Measurements from ENCODE around the gene ERP44.
"Not testable (repeated sequence)": the region's sequence is repeated elsewhere in the genome, so short reads cannot be mapped to it uniquely, and the experiment has no call there.

ERP44 gene

DNA sequence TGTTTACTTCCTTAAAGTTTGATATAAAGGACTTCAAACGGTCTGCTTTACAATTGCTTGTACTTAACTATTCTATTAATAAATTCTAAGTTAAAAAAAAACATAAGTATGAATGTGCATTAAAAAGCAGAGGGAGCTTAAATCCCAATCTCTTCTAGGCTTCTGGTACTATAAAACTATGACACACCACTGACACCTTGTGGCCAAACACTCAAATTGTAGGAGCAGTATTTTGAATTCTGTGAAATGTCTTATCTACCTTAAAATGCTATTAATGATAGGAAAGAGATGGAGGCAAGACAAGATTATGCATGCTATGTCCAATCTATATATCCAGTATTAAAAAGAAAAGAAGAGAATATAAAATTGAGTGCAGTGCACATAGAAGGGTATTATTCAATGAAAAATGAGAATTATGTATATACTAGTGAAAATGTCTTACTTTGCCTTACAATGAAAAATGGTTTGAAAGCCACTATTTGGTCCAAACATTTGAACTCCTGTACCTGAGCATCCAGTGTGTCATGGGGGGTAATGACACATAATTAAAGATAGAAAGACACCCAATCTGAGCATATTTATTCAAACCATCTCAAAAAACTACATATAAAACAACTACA, 87.6 kb downstream of the ERP44 start:
- no peak overlapping the region for H3K4me3 ChIP-seq (ENCODE audit: low read length)
- H3K27ac ChIP-seq (ENCODE audit: low read depth, low read length) = no peak overlapping the region
- H3K27me3 ChIP-seq (ENCODE audit: insufficient read depth, low read length) = no peaks in the 10 kb centered on the region
- H3K4me1 ChIP-seq (ENCODE audit: insufficient read depth, low read length) = no peaks in the 10 kb centered on the region
- no peaks in the 10 kb centered on the region for H3K9me3 ChIP-seq (ENCODE audit: insufficient read depth, low read depth, low read length)
- no peak overlapping the region for H3K9ac ChIP-seq (ENCODE audit: low read depth, low read length)
- no peaks in the 10 kb centered on the region for H3K36me3 ChIP-seq (ENCODE audit: insufficient read depth, low read length)
- no CpG with 5 or more reads among the region's 1 CpG for WGBS

DNA sequence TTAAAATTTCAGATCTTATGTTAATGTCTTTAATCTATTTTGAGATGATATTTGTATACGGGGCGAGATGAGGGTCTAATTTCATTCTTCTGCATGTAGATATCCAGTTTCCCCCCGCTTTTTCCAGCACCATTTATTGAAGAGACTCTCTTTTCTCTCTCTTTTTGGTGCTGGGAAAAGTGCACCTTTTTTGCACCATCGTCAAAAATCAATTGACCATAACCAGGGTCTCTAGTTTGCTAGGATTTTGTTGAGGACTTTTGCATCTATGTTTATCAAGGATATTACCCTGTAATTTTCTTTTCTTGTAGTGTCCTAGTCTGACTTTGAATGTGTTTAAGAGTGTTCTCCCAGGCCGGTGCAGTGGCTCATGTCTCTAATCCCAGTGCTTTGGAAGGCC, 99.0 kb downstream of the ERP44 start:
- 96% methylated on average over 5 of the region's 5 CpGs for WGBS

DNA sequence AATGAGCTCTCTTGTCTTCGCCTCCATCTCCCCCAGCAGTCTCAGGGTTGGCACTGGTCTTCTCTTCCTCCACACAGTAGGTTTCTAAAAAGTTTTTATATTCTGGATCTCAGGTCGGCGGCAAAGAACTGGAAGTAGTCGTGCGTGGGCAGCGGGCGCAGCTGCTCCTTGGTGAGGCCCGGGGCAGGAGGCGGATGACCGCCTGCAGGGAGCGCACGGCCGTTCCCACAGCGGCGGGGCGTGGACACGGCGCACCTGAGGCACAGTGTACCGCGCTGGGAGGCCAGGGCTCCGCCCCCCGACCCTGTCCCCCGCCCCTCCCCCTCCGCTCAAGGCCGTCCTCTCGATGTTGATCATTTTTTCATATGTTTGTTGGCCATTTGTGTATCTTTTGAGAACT, 99.9 kb downstream of the ERP44 start:
- Histone ChIP-seq H3K9ac (ENCODE audit: low read depth, low read length) (no peak overlapping the region), H3K4me1 (ENCODE audit: insufficient read depth, low read length) (no peaks in the 10 kb centered on the region), H3K27ac (ENCODE audit: low read depth, low read length) (no peak overlapping the region), H3K4me3 (ENCODE audit: low read length) (no peak overlapping the region), H3K27me3 (ENCODE audit: insufficient read depth, low read length) (no peaks in the 10 kb centered on the region), H3K36me3 (ENCODE audit: insufficient read depth, low read length) (peaks cover 3% of the 10 kb centered on the region; the same call in 1 of the 2 replicates), H3K9me3 (ENCODE audit: insufficient read depth, low read depth, low read length) (no peaks in the 10 kb centered on the region)
- WGBS = 96% methylated on average over 19 of the region's 26 CpGs

More for the DNA sequence above, 99.0 kb downstream of the ERP44 start:
- Histone ChIP-seq H3K9ac (ENCODE audit: low read depth, low read length) (no peak overlapping the region), H3K36me3 (ENCODE audit: insufficient read depth, low read length) (peaks cover 3% of the 10 kb centered on the region; the same call in 1 of the 2 replicates), H3K4me1 (ENCODE audit: insufficient read depth, low read length) (no peaks in the 10 kb centered on the region), H3K27me3 (ENCODE audit: insufficient read depth, low read length) (no peaks in the 10 kb centered on the region), H3K27ac (ENCODE audit: low read depth, low read length) (no peak overlapping the region), H3K4me3 (ENCODE audit: low read length) (no peak overlapping the region), H3K9me3 (ENCODE audit: insufficient read depth, low read depth, low read length) (no peaks in the 10 kb centered on the region)

DNA sequence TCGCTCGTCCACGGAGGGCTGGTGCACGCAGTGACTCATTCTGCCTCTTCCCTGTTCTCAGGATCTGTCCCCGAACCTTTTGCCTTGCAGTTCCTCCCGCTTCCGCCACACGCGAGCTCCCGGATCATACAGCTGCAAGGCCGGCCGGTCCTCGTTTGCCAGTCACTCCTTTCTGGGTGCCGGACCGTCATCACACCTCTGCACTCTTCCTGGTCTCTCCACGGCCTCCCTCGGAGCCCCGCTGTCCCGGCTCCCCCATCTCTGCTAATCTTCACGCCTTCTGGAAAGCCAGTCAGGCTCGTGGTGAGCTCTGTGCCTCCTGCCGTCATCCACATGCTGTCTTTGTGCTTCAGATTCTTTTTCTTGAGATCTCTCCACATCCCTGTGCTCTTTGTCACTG, 100.5 kb downstream of the ERP44 start:
- H3K27ac ChIP-seq (ENCODE audit: low read depth, low read length) = no peak overlapping the region
- H3K36me3 ChIP-seq (ENCODE audit: insufficient read depth, low read length) = peaks cover 3% of the 10 kb centered on the region; the same call in 1 of the 2 replicates
- no peaks in the 10 kb centered on the region for H3K4me1 ChIP-seq (ENCODE audit: insufficient read depth, low read length)
- no peaks in the 10 kb centered on the region for H3K27me3 ChIP-seq (ENCODE audit: insufficient read depth, low read length)
- WGBS = 80% methylated on average over 22 of the region's 22 CpGs
- H3K4me3 ChIP-seq (ENCODE audit: low read length) = no peak overlapping the region
- no peaks in the 10 kb centered on the region for H3K9me3 ChIP-seq (ENCODE audit: insufficient read depth, low read depth, low read length)
- H3K9ac ChIP-seq (ENCODE audit: low read depth, low read length) = no peak overlapping the region

DNA sequence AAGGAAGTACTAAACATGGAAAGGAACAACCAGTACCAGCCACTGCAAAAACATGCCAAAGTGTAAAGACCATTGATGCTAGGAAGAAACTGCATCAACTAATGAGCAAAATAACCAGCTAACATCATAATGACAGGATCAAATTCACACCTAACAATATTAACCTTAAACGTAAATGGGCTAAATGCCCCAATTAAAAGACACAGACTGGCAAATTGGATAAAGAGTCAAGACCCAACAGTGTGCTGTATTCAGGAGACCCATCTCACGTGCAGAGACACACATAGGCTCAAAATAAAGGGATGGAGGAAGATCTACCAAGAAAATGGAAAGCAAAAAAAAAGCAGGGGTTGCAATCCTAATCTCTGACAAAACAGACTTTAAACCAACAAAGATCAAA, 108.3 kb downstream of the ERP44 start:
- not testable (repeated sequence) for H3K4me1 ChIP-seq (ENCODE audit: insufficient read depth, low read length); H3K36me3 ChIP-seq (ENCODE audit: insufficient read depth, low read length); H3K9ac ChIP-seq (ENCODE audit: low read depth, low read length); H3K27ac ChIP-seq (ENCODE audit: low read depth, low read length); H3K4me3 ChIP-seq (ENCODE audit: low read length); H3K27me3 ChIP-seq (ENCODE audit: insufficient read depth, low read length)
- 98% methylated on average over 2 of the region's 2 CpGs for WGBS
- peaks cover 17% of the 10 kb centered on the region for H3K9me3 ChIP-seq (ENCODE audit: insufficient read depth, low read depth, low read length)

DNA sequence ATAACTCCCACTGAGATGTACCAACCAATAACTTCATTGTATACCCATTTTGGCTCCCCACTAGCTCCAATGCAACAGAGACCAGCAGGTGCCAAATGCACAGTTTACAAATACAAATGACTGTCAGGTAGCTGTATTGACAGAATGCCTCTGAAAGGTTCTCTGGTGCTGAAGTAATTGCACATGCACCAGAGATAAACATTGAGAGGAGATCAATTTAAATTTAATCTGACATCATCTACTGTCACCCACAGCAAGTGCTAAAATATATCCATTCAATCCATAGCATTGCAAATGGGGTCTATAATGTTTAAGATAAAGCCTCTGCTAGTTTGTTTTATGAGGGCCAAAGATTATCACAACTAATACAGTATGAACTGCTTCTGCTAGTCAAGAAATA, 112.2 kb downstream of the ERP44 start:
- no peak overlapping the region for H3K4me3 ChIP-seq (ENCODE audit: low read length)
- peaks cover 17% of the 10 kb centered on the region for H3K9me3 ChIP-seq (ENCODE audit: insufficient read depth, low read depth, low read length)
- no peaks in the 10 kb centered on the region for H3K27me3 ChIP-seq (ENCODE audit: insufficient read depth, low read length)
- H3K36me3 ChIP-seq (ENCODE audit: insufficient read depth, low read length) = no peaks in the 10 kb centered on the region; the same call in 1 of the 2 replicates
- H3K9ac ChIP-seq (ENCODE audit: low read depth, low read length) = no peak overlapping the region
- H3K4me1 ChIP-seq (ENCODE audit: insufficient read depth, low read length) = peaks cover 5% of the 10 kb centered on the region; the same call in 1 of the 2 replicates
- H3K27ac ChIP-seq (ENCODE audit: low read depth, low read length) = no peak overlapping the region

DNA sequence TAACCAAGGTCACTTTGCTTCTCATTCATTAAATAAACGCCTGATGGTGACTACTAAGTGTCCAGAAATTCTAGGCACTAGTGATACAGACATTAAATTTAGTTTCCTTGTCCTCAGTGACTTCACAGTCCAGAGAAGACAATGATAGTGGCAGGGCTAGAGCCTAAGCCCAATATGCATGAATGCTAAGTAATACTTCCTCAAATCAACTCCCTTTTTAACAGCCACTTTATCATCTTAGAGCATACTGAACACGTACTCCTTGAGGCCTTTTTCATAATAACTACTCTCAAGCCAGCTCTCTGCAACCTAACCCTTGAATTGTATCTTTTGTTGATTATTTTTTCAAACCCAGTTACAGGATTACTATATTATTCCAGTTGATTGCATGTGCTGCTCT, 118.2 kb downstream of the ERP44 start:
- H3K27me3 ChIP-seq (ENCODE audit: insufficient read depth, low read length) = no peaks in the 10 kb centered on the region
- WGBS = 90% methylated on average over 2 of the region's 2 CpGs
- H3K27ac ChIP-seq (ENCODE audit: low read depth, low read length) = no peak overlapping the region
- no peak overlapping the region for H3K4me3 ChIP-seq (ENCODE audit: low read length)
- H3K9ac ChIP-seq (ENCODE audit: low read depth, low read length) = no peak overlapping the region
- no peaks in the 10 kb centered on the region for H3K9me3 ChIP-seq (ENCODE audit: insufficient read depth, low read depth, low read length)
- H3K36me3 ChIP-seq (ENCODE audit: insufficient read depth, low read length) = no peaks in the 10 kb centered on the region
- peaks cover 26% of the 10 kb centered on the region; the same call in 1 of the 2 replicates for H3K4me1 ChIP-seq (ENCODE audit: insufficient read depth, low read length)

DNA sequence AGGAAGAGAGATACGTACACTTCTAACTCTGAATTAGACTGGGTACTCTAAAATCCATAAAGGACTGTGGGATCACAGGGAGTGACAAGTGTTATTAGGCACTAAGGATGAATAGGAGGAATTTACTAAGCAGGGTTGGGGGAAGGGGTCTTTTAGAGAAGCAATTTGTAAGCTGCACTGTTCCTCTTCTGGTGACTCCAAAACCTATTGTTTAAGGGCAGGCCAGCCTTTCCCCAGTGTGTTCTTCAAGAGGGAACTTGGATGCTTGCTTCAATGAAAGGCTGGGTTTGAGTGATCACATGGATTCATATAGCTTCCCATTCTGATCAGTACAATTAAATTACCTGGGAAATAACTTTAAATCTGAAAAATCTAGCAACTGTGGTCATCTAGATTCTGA, 120.6 kb downstream of the ERP44 start:
- Histone ChIP-seq H3K9ac (ENCODE audit: low read depth, low read length) (no peak overlapping the region), H3K4me3 (ENCODE audit: low read length) (no peak overlapping the region), H3K9me3 (ENCODE audit: insufficient read depth, low read depth, low read length) (no peaks in the 10 kb centered on the region), H3K27me3 (ENCODE audit: insufficient read depth, low read length) (no peaks in the 10 kb centered on the region), H3K36me3 (ENCODE audit: insufficient read depth, low read length) (no peaks in the 10 kb centered on the region), H3K27ac (ENCODE audit: low read depth, low read length) (no peak overlapping the region), H3K4me1 (ENCODE audit: insufficient read depth, low read length) (peaks cover 25% of the 10 kb centered on the region; the same call in 1 of the 2 replicates)
- WGBS = 94% methylated on average over 1 of the region's 1 CpG

DNA sequence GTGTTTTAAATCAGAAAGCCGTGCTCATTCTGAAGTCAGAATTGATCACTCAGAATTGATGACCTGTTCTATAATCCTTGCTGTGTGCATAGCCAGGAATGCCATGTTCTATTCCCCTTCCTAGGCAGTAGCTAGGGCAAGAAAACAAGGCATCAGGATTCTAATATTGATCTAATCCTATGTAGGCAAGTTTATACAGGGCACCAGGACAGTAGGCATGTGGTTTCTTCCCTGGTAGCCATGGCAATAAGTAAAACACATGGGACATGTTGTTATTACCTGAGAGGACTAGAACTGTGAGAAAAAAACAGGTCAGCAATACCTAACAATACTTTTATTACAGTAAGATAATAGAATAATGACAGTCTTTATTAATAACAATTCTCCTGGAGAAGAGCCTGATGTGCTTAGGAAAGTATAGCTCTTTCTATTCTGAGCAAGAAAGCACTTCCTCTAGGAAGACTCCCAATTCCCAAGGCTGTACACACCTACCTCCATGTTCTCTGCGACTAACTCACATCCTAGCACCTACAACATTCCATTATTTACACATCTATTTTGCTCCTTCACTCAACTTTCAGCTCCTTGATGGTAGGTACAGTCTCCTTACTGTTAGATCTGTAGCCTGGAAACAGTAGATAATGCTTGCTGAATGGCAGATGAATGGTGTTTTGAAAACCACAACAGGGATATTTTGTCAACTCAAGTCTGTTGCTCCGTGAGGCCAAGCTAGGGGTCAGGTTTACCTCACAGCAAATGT, 121.6 kb downstream of the ERP44 start:
- Histone ChIP-seq H3K4me3 (ENCODE audit: low read length) (no peak overlapping the region), H3K27ac (ENCODE audit: low read depth, low read length) (no peak overlapping the region), H3K36me3 (ENCODE audit: insufficient read depth, low read length) (no peaks in the 10 kb centered on the region), H3K9me3 (ENCODE audit: insufficient read depth, low read depth, low read length) (no peaks in the 10 kb centered on the region), H3K4me1 (ENCODE audit: insufficient read depth, low read length) (peaks cover 25% of the 10 kb centered on the region; the same call in 1 of the 2 replicates), H3K27me3 (ENCODE audit: insufficient read depth, low read length) (no peaks in the 10 kb centered on the region), H3K9ac (ENCODE audit: low read depth, low read length) (no peak overlapping the region)
- WGBS = 93% methylated on average over 3 of the region's 3 CpGs

DNA sequence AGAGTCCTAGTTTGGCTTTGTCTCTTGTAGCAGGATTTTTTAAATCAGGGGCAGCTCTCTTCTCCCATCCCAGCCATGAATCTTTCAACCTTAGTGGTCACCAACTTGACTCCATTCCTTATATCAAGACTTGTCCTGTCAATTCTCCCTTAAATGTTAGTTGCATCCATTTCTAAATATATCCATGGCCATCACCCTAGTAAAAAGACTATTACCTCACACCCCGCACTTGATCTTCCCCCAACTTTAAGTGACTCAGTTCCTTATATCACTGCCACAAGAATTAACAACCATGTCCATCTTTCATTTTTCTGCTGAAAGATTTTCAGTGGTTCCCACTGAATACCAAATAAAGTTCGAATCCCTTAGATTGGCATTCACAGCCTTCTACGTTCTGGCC, 125.3 kb downstream of the ERP44 start:
- H3K36me3 ChIP-seq (ENCODE audit: insufficient read depth, low read length) = no peaks in the 10 kb centered on the region
- no peak overlapping the region for H3K4me3 ChIP-seq (ENCODE audit: low read length)
- H3K27ac ChIP-seq (ENCODE audit: low read depth, low read length) = no peak overlapping the region
- H3K27me3 ChIP-seq (ENCODE audit: insufficient read depth, low read length) = no peaks in the 10 kb centered on the region
- H3K4me1 ChIP-seq (ENCODE audit: insufficient read depth, low read length) = peaks cover 14% of the 10 kb centered on the region; the same call in 1 of the 2 replicates
- 93% methylated on average over 3 of the region's 3 CpGs for WGBS
- H3K9ac ChIP-seq (ENCODE audit: low read depth, low read length) = no peak overlapping the region
- H3K9me3 ChIP-seq (ENCODE audit: insufficient read depth, low read depth, low read length) = no peaks in the 10 kb centered on the region

DNA sequence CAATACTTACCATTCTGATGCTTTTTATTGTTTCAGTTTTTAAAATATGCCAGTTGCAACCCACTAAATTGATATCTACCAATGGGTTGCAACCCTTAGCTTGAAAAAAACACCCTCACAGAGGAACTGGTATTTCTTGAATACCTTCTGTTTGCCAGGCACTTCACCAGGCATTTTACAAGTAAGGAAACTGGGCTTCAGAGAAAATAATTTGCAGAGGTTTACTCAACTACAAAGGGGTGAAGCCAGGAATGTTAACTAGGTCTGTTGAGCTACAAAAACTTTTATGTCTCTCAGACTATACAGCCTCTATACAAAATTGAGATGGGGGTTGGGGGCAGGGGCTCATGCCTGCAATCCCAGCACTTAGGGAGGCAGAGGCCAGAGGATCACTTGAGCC, 127.4 kb downstream of the ERP44 start:
- peaks cover 23% of the 10 kb centered on the region for H3K4me1 ChIP-seq (ENCODE audit: insufficient read depth, low read length)
- H3K27ac ChIP-seq (ENCODE audit: low read depth, low read length) = no peak overlapping the region
- no peaks in the 10 kb centered on the region for H3K27me3 ChIP-seq (ENCODE audit: insufficient read depth, low read length)
- no peak overlapping the region for H3K9ac ChIP-seq (ENCODE audit: low read depth, low read length)
- H3K4me3 ChIP-seq (ENCODE audit: low read length) = no peak overlapping the region
- no peaks in the 10 kb centered on the region for H3K9me3 ChIP-seq (ENCODE audit: insufficient read depth, low read depth, low read length)
- H3K36me3 ChIP-seq (ENCODE audit: insufficient read depth, low read length) = no peaks in the 10 kb centered on the region

Measured in HUES64 (cell line).